Left lung (tissue), 10 donors: ENCODE measurements around the gene MAN1B1. TPM values are rescaled to one million over a fixed set of nuclear protein-coding genes. Genes with fewer than 3 reads are reported as not detected.

Experiments
- ATAC-seq: fragments of 200-7000 bp; cut with Tn5 transposase; one replicate; pipeline ENCODE4 v1.9.1; 2020; ENCODE audit warnings: moderate library complexity
- DNase-seq, 4 donors: peaks; one replicate each; pipeline ENCODE4 v3.0.0-alpha.2; 2013 to 2020
- H3K27ac ChIP-seq, 2 donors: fragments of 200-600 bp; sonication (generic) in 1 of 2; one replicate each; pipeline versions ENCODE4 v1.5.0 to v1.8.0; 2020 to 2021
- H3K27me3 ChIP-seq, 2 donors: fragments of 200-600 bp; sonication (generic) in 1 of 2; one replicate each; pipeline versions ENCODE4 v1.5.0 to v1.8.0; 2020 to 2021
- H3K36me3 ChIP-seq, 2 donors: fragments of 200-600 bp; sonication (generic) in 1 of 2; one replicate each; pipeline versions ENCODE4 v1.5.0 to v1.8.0; 2020 to 2021
- H3K4me1 ChIP-seq, 2 donors: fragments of 200-600 bp; one replicate each; pipeline ENCODE4 v1.8.0; 2021
- H3K4me3 ChIP-seq, 2 donors: fragments of 200-600 bp; sonication (generic) in 1 of 2; one replicate each; pipeline versions ENCODE4 v1.5.0 to v1.8.0; 2020 to 2021; ENCODE audit warnings: mild to moderate bottlenecking in 1 of 2
- H3K9me3 ChIP-seq, 2 donors: fragments of 200-600 bp; sonication (generic) in 1 of 2; one replicate each; pipeline versions ENCODE4 v1.5.0 to v1.8.0; 2020 to 2021
- intact Hi-C, 2 donors: fragments of 100-400 bp; cut with DNase I; formaldehyde crosslinking; loops; one replicate each; pipeline versions ENCODE4 v1.11.2 to v1.14.2; 2022
- polyA plus RNA-seq, 6 donors: library from polyadenylated mRNA; unstranded; fragments of 120-200 nt; gene quantifications; one replicate each; pipeline ENCODE4 v1.2.1, GENCODE V29; 2013; ENCODE audit not compliant: insufficient read length in 6 of 6
- total RNA-seq, 2 donors: library from RNA; stranded (reverse); fragmentation: NEBNext Ultra II Directional; extraction: Animal tissue kit (Norgen Biotek cat#: 25700); gene quantifications; one replicate each; pipeline ENCODE4 v1.2.1, GENCODE V29; 2021
- TF ChIP-seq, protein P1 (sequence below), 2 donors: fragments of 200-600 bp; sonication (generic) in 1 of 2; IDR thresholded peaks; one replicate each; pipeline versions ENCODE4 v1.5.0 to v1.8.0; 2021; ENCODE audit warnings: antibody characterized with exemption in 2 of 2
- donor health status: DM: no; HTN: yes; CAD: no.
- donor health status: DM: no; HTN: no; CAD: no.

MAN1B1 gene
- total and polyA plus RNA-seq, 8 donors: 51.5 to 74.9 (median 64.8) TPM

DNA sequence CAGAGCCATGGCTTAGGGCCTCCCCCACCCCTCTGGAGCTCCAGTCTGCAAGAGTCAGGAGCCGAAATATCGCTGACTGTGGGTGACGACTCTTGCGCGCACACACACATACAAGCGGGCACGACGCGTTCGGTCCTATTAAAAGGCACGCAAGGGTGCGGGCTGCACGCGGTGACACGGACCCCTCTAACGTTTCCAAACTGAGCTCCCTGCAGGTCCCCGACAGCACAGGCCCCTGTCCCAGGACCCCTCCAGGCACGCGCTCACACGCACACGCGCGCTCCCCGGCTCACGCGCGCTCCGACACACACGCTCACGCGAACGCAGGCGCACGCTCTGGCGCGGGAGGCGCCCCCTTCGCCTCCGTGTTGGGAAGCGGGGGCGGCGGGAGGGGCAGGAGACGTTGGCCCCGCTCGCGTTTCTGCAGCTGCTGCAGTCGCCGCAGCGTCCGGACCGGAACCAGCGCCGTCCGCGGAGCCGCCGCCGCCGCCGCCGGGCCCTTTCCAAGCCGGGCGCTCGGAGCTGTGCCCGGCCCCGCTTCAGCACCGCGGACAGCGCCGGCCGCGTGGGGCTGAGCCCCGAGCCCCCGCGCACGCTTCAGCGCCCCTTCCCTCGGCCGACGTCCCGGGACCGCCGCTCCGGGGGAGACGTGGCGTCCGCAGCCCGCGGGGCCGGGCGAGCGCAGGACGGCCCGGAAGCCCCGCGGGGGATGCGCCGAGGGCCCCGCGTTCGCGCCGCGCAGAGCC is 52.1 kb downstream of the MAN1B1 start, which contains the start of gene GRIN1:
Gene GRIN1, plus strand, starts transcription at position 433 of the 746 bp plus-strand sequence. CDS start 333 bp downstream, outside the sequence.
- H3K36me3 ChIP-seq: no peaks in the 10 kb centered on the region
- ATAC-seq: peak; percentile 83
- peaks cover 0 to 3% of the 10 kb centered on the region in 2 donors for H3K4me1 ChIP-seq
- H3K4me3 ChIP-seq: no peak within 1 kb of the TSS
- no peak within 1 kb of the TSS for H3K27ac ChIP-seq
- H3K27me3 ChIP-seq: peaks cover 50 to 100% of the 10 kb centered on the region in 2 donors
- TF ChIP-seq, protein P1, sequence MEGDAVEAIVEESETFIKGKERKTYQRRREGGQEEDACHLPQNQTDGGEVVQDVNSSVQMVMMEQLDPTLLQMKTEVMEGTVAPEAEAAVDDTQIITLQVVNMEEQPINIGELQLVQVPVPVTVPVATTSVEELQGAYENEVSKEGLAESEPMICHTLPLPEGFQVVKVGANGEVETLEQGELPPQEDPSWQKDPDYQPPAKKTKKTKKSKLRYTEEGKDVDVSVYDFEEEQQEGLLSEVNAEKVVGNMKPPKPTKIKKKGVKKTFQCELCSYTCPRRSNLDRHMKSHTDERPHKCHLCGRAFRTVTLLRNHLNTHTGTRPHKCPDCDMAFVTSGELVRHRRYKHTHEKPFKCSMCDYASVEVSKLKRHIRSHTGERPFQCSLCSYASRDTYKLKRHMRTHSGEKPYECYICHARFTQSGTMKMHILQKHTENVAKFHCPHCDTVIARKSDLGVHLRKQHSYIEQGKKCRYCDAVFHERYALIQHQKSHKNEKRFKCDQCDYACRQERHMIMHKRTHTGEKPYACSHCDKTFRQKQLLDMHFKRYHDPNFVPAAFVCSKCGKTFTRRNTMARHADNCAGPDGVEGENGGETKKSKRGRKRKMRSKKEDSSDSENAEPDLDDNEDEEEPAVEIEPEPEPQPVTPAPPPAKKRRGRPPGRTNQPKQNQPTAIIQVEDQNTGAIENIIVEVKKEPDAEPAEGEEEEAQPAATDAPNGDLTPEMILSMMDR (IDR thresholded peaks at IDR 0.05): no peak
- peak in 2 of 4 donors; percentile 53 to 69 for DNase-seq
- intact Hi-C loops: no loop called here
- H3K9me3 ChIP-seq: no peaks in the 10 kb centered on the region

DNA sequence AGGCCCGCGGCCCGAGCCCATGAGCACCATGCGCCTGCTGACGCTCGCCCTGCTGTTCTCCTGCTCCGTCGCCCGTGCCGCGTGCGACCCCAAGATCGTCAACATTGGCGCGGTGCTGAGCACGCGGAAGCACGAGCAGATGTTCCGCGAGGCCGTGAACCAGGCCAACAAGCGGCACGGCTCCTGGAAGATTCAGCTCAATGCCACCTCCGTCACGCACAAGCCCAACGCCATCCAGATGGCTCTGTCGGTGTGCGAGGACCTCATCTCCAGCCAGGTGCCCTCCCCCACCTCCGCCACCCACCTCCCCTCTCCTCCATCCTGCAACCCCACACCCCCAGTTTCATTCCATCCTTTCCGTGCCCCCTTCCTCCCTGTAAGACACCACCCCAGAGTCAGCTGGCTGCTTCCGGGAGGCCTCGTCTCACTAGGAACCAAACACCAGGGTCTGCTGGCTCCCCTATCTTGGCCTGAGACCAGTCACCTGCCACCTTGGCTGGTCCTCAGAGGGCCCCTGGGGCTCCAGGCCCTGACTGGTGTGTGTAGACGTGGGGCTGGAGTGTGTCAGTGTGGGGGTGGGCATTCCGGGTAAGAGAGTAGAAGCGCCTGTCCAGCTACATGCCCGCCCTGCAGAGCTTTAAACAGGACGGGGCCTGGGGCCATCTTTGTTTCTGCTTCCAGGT is 52.8 kb downstream of the MAN1B1 start:
- Histone ChIP-seq H3K36me3 (no peaks in the 10 kb centered on the region), H3K4me3 (no peak overlapping the region), H3K9me3 (no peaks in the 10 kb centered on the region), H3K4me1 (peaks cover 0 to 3% of the 10 kb centered on the region in 2 donors), H3K27me3 (peaks cover 50 to 100% of the 10 kb centered on the region in 2 donors), H3K27ac (no peak overlapping the region)
- ATAC-seq: no peak
- TF ChIP-seq, protein P1 (IDR thresholded peaks at IDR 0.05): no peak
- intact Hi-C loops: no loop called here
- no peak for DNase-seq

DNA sequence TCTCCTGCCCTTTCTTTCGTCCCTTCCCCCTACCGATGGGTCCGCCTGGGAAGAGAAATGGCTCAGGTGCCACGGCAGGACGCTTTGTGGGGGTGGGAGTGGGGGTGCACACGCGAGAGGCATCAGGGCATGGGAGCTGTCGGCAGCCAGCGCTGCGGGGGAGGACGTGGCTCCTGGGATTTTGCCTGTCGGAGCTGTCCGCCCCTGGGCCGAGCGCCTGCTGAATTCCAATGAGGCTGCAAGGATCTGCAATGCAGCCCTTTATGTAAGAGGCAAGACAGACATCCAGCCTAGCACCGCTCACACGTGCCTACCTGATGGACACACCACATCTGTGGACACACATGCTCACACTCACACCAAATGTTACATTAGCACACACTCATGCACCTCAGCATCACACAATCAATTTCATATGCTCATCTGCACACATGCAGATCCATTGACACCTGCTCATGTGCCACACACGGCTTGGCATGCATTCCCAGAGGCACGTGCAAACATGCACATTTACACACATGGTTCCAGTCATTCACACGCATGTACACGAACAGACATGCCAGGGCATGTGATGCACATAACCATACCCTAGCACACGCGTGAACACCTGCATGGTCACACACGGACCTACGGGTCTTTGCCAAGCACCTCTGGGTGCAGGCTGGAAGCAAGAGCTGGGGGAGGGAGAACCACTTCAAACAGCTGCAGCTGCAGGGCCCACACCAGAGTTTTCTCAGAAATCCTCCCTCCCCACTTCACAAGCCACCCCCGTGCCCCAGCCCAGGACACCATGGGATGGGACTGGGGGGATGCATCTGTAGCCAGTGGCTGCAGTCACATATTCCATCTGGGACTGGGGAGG is 53.6 kb downstream of the MAN1B1 start:
- no peaks in the 10 kb centered on the region for H3K9me3 ChIP-seq
- peaks cover 50 to 92% of the 10 kb centered on the region in 2 donors for H3K27me3 ChIP-seq
- ATAC-seq (no peak), DNase-seq (peak in 1 of 4 donors; percentile 65)
- no peaks in the 10 kb centered on the region for H3K36me3 ChIP-seq
- TF ChIP-seq, protein P1 (IDR thresholded peaks at IDR 0.05): no peak
- peaks cover 0 to 3% of the 10 kb centered on the region in 2 donors for H3K4me1 ChIP-seq
- intact Hi-C loops: no loop called here
- no peak overlapping the region for H3K27ac ChIP-seq
- H3K4me3 ChIP-seq: no peak overlapping the region

DNA sequence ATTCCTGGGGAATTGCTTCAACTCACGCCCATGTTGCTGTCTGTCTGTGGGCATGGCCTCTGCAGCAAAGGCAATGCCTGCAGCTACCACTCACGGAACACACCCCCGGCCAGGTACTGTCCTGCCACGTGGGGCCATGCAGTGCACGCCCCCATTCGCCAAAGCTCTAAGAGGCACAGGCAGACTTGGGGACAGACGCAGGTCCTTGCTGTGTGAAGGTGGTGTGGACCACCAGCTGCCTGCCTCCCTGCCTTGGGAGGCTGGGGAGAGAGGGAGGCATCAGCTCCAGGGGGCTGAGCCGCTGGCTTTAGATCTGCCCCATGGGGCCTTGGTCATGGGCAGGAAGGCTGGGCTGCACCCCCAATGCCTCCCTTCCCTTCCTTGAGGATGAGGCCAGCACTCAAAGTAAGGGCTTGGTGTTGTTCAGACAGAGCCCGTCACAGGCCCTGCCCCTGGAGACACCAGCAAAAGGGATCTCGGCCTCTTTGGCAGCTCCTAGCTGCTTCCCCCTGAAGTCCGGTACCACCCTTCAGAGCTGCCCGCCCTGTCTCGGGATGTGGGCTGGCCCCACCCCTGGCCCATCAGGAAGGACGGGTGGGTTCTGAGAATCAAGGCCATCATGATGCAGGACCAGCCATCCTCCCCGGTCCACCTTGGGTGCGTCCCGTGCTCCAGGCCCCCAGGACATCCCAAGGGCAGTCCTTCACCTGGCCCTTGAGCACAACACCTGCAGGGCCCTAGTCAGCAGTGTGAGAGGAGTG is 54.4 kb downstream of the MAN1B1 start:
- H3K27me3 ChIP-seq: peaks cover 48 to 92% of the 10 kb centered on the region in 2 donors
- DNase-seq (peak in 1 of 4 donors; percentile 47), ATAC-seq (no peak)
- no peaks in the 10 kb centered on the region for H3K36me3 ChIP-seq
- intact Hi-C loops: no loop called here
- no peak overlapping the region for H3K4me3 ChIP-seq
- peaks cover 0 to 3% of the 10 kb centered on the region in 2 donors for H3K4me1 ChIP-seq
- no peaks in the 10 kb centered on the region for H3K9me3 ChIP-seq
- TF ChIP-seq, protein P1 (IDR thresholded peaks at IDR 0.05): no peak
- H3K27ac ChIP-seq: no peak overlapping the region
